PC-9 (cell line): ENCODE results near the gene WNT9B.

ENCODE experiments used
- CTCF ChIP-seq: fragments of 200-600 bp; sonication (generic); conservative IDR thresholded peaks from 2 replicates; pipeline ENCODE4 v1.6.1; 2017; ENCODE audit warnings: mixed run types, antibody characterized with exemption, mild to moderate bottlenecking, moderate library complexity
- EZH2 ChIP-seq: fragments of 200-600 bp; sonication (generic); IDR thresholded peaks from 2 replicates; pipeline ENCODE4 v1.8.0; 2017; ENCODE audit warnings: antibody characterized with exemption, low read depth

DNA sequence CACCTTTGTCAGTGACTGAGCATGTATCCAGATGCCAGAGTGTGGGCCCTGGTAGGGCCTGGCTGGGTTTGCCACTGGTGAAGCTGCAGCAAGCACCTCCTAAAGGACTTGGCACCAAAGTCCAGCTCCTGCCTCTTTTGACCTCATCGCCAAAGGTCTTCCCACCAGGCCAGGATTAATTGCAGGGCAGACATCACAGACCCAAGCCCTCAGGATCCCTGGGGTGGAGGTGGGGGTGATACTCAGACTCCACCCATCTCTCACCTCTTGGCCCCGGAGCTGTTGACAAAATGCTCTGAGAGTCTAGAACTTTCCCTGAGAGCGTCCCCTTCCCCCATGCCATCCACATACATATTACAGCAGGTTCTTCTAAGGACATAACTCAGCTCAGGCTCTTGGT lies 37.5 kb upstream of the WNT9B start:
- no peak for TF ChIP-seq CTCF
- no peak for TF ChIP-seq EZH2
